GM23338 (cell line): ENCODE measurements around the gene ITSN2. TPM values are rescaled to one million over a fixed set of nuclear protein-coding genes. Genes with fewer than 3 reads are reported as not detected.

Experiments
- ATAC-seq: fragments of 200-7000 bp; cut with Tn5 transposase; 3 replicates; pipeline ENCODE4 v1.9.1; 2020
- DNase-seq: peaks from one replicate; pipeline ENCODE4 v3.0.0-alpha.2; 2015; ENCODE audit warnings: low spot score
- H2AFZ ChIP-seq: fragments of 200-600 bp; sonication (generic); 2 replicates; pipeline ENCODE4 v1.8.0; 2016; ENCODE audit warnings: antibody characterized with exemption, mild to moderate bottlenecking, moderate library complexity
- H3F3A ChIP-seq: fragments of 200-600 bp; sonication (generic); replicated peaks from 2 replicates; pipeline ENCODE4 v1.8.0; 2017; ENCODE audit warnings: antibody characterized with exemption, mixed run types, low read depth
- H3K27ac ChIP-seq: fragments of 200-600 bp; sonication (generic); 2 replicates; pipeline ENCODE4 v1.6.1; 2016; ENCODE audit warnings: low read depth
- H3K27me3 ChIP-seq: fragments of 200-600 bp; sonication (generic); 2 replicates; pipeline ENCODE4 v1.8.0; 2016; ENCODE audit warnings: mild to moderate bottlenecking, mixed run types, moderate library complexity; ENCODE audit not compliant: insufficient read depth
- H3K36me3 ChIP-seq: fragments of 200-600 bp; sonication (generic); 2 replicates; pipeline ENCODE4 v1.8.0; 2016; ENCODE audit warnings: mild to moderate bottlenecking; ENCODE audit not compliant: insufficient read depth
- H3K4me1 ChIP-seq: fragments of 200-600 bp; sonication (generic); 2 replicates; pipeline ENCODE4 v1.8.0; 2016; ENCODE audit warnings: mild to moderate bottlenecking, moderate library complexity; ENCODE audit not compliant: insufficient read depth
- H3K4me2 ChIP-seq: fragments of 200-600 bp; sonication (generic); 2 replicates; pipeline ENCODE4 v1.7.1; 2017; ENCODE audit warnings: mixed run types
- H3K4me3 ChIP-seq: fragments of 200-600 bp; sonication (generic); 2 replicates; pipeline ENCODE4 v1.6.1; 2016; ENCODE audit warnings: mixed run types
- H3K79me2 ChIP-seq: fragments of 200-600 bp; sonication (generic); replicated peaks from 2 replicates; pipeline ENCODE4 v1.8.0; 2017; ENCODE audit warnings: mild to moderate bottlenecking; ENCODE audit not compliant: insufficient read depth
- H3K9me2 ChIP-seq: fragments of 200-600 bp; sonication (generic); 2 replicates; pipeline ENCODE4 v1.8.0; 2017; ENCODE audit not compliant: insufficient read depth
- H4K20me1 ChIP-seq: fragments of 200-600 bp; sonication (generic); replicated peaks from 2 replicates; pipeline ENCODE4 v1.8.0; 2017; ENCODE audit warnings: mild to moderate bottlenecking; ENCODE audit not compliant: insufficient read depth
- H3K27ac Mint-ChIP-seq: 2 replicates; pipeline ENCODE4 v1.8.0; 2020; ENCODE audit warnings: inconsistent platforms, mild to moderate bottlenecking, moderate library complexity, mixed read lengths
- H3K27me3 Mint-ChIP-seq: 3 replicates; pipeline ENCODE4 v1.8.0; 2022; ENCODE audit warnings: low read depth, mild to moderate bottlenecking, moderate library complexity, mixed read lengths, inconsistent platforms; ENCODE audit not compliant: insufficient read depth, poor library complexity
- H3K36me3 Mint-ChIP-seq: 3 replicates; pipeline ENCODE4 v1.8.0; 2021; ENCODE audit warnings: low read depth, mild to moderate bottlenecking, inconsistent platforms, moderate library complexity, mixed read lengths
- H3K4me1 Mint-ChIP-seq: 3 replicates; pipeline ENCODE4 v1.8.0; 2020; ENCODE audit warnings: mild to moderate bottlenecking, inconsistent platforms, mixed read lengths
- H3K4me3 Mint-ChIP-seq: 3 replicates; pipeline ENCODE4 v1.8.0; 2021; ENCODE audit warnings: moderate library complexity, mild to moderate bottlenecking, inconsistent platforms, mixed read lengths
- H3K9me3 Mint-ChIP-seq: 3 replicates; pipeline ENCODE4 v1.8.0; 2020; ENCODE audit warnings: moderate library complexity, mild to moderate bottlenecking, inconsistent platforms, mixed read lengths
- CREB1 ChIP-seq: fragments of 250-450 bp; sonication (Bioruptor Pico); IDR thresholded peaks from 2 replicates; pipeline ENCODE4 v1.5.0; 2020; ENCODE audit warnings: low read depth, mild to moderate bottlenecking, moderate library complexity
- ETS1 ChIP-seq: IDR thresholded peaks from 2 replicates; pipeline ENCODE4 v1.6.1; 2016; ENCODE audit warnings: antibody characterized with exemption
- EZH2 ChIP-seq: fragments of 200-600 bp; sonication (generic); IDR thresholded peaks from one replicate; pipeline ENCODE4 v1.8.0; 2017; ENCODE audit warnings: antibody characterized with exemption, mild to moderate bottlenecking, low read depth; ENCODE audit not compliant: unreplicated experiment
- JUNB ChIP-seq: IDR thresholded peaks from one replicate; pipeline ENCODE4 v1.6.1; 2016; ENCODE audit warnings: antibody characterized with exemption; ENCODE audit not compliant: unreplicated experiment
- NANOG ChIP-seq: IDR thresholded peaks from 2 replicates; pipeline ENCODE4 v1.6.1; 2016; ENCODE audit warnings: antibody characterized with exemption, borderline replicate concordance
- POLR2AphosphoS5 ChIP-seq: IDR thresholded peaks from 2 replicates; pipeline ENCODE4 v1.6.1; 2016; ENCODE audit warnings: antibody characterized with exemption, low read depth
- STAT1 ChIP-seq: IDR thresholded peaks from one replicate; pipeline ENCODE4 v1.6.1; 2016; ENCODE audit warnings: antibody characterized with exemption; ENCODE audit not compliant: unreplicated experiment
- ZNF114 ChIP-seq: fragments of 250-450 bp; sonication (Bioruptor Pico); IDR thresholded peaks from 2 replicates; pipeline ENCODE4 v1.5.0; 2020; ENCODE audit warnings: mild to moderate bottlenecking, moderate library complexity
- ZNF462 ChIP-seq: fragments of 250-450 bp; sonication (Bioruptor Pico); IDR thresholded peaks from 2 replicates; pipeline ENCODE4 v1.5.0; 2020; ENCODE audit warnings: mild to moderate bottlenecking, moderate library complexity
- polyA plus RNA-seq: library from polyadenylated mRNA; unstranded; fragments of >200 nt; fragmentation: Nextera tagmentation; extraction: Ambion mirVana; gene quantifications from 2 replicates; pipeline ENCODE4 v1.2.1, GENCODE V29; 2016
- total RNA-seq: library from RNA; depleted of rRNA; stranded (reverse); fragments of >200 nt; shearing (Covaris generic); gene quantifications from 2 replicates; pipeline ENCODE4 v1.2.3, GENCODE V29; 2014
- TF ChIP-seq, protein P1 (sequence below): IDR thresholded peaks from one replicate; pipeline ENCODE4 v1.6.1; 2018; ENCODE audit warnings: antibody characterized with exemption; ENCODE audit not compliant: unreplicated experiment

The ITSN2 gene
- total and polyA plus RNA-seq, 2 experiments from 2014 or later, result 17.1 to 17.8 TPM

DNA sequence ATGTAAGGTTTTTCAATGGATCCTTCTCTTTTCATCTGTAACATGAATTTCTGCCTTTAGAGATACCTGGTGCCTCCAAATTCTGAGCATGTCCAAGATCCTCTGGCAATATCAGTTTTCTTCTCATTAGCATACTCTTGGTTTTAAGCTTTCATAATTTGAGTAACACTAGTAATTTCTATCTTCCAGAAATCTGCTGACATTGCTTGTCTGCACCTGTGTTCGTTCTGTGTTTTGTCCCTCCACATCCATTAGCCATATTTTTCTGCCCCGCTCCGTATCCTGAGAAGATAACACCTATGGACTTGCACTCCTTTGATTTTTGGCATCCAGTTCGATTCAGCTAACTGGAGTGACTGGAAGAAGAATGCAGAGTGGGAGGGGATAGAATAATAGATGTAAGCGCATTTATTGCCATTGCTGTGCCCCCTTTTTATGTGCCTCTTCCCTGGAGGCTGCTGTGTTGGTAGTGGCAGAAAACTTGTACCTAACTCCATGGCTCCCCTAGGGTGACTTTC, 32.3 kb upstream of the ITSN2 start (continued):
- TF ChIP-seq CREB1 (no peak), STAT1 (no peak)
- TF ChIP-seq, protein P1, sequence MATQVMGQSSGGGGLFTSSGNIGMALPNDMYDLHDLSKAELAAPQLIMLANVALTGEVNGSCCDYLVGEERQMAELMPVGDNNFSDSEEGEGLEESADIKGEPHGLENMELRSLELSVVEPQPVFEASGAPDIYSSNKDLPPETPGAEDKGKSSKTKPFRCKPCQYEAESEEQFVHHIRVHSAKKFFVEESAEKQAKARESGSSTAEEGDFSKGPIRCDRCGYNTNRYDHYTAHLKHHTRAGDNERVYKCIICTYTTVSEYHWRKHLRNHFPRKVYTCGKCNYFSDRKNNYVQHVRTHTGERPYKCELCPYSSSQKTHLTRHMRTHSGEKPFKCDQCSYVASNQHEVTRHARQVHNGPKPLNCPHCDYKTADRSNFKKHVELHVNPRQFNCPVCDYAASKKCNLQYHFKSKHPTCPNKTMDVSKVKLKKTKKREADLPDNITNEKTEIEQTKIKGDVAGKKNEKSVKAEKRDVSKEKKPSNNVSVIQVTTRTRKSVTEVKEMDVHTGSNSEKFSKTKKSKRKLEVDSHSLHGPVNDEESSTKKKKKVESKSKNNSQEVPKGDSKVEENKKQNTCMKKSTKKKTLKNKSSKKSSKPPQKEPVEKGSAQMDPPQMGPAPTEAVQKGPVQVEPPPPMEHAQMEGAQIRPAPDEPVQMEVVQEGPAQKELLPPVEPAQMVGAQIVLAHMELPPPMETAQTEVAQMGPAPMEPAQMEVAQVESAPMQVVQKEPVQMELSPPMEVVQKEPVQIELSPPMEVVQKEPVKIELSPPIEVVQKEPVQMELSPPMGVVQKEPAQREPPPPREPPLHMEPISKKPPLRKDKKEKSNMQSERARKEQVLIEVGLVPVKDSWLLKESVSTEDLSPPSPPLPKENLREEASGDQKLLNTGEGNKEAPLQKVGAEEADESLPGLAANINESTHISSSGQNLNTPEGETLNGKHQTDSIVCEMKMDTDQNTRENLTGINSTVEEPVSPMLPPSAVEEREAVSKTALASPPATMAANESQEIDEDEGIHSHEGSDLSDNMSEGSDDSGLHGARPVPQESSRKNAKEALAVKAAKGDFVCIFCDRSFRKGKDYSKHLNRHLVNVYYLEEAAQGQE, result no peak

DNA sequence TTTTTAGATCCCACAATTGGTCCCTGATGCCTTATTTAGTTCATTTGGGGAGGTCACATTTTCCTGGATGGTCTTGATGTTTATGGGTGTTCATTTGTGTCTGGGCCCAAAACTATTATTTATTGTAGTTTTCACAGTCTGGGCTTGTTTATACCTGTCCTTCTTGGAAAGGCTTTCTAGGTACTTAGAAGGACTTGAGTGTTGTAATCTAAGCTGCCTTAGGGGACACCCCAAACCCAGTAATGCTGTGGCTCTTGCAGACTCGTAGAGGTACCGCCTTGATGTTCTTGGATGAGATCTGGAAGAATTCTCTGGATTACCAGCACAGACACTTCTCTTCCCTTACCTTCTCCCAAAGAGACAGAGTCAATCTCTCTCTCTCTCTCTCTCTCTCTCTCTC, 25.0 kb upstream of the ITSN2 start:
- ATAC-seq (no peak), DNase-seq (no peak)
- TF ChIP-seq STAT1 (no peak), EZH2 (no peak), NANOG (no peak), CREB1 (no peak), POLR2AphosphoS5 (no peak), ZNF114 (CRISPR knock-in tag) (no peak), JUNB (no peak), ETS1 (no peak), ZNF462 (CRISPR knock-in tag) (no peak)
- H3K79me2 ChIP-seq, result no peaks in the 10 kb centered on the region
- H3K4me3 Mint-ChIP-seq, result no peak overlapping the region
- no peak overlapping the region for H3K27ac ChIP-seq
- no peaks in the 10 kb centered on the region for H3K36me3 ChIP-seq
- no peaks in the 10 kb centered on the region for H3K27me3 ChIP-seq
- no peaks in the 10 kb centered on the region for H3K9me2 ChIP-seq
- H3K36me3 Mint-ChIP-seq, result no peaks in the 10 kb centered on the region
- H3K27ac Mint-ChIP-seq, result no peak overlapping the region
- H3F3A ChIP-seq, result no peaks in the 10 kb centered on the region
- H4K20me1 ChIP-seq, result no peaks in the 10 kb centered on the region
- H3K4me1 Mint-ChIP-seq, result peaks cover 5% of the 10 kb centered on the region; the same call in 2 of the 3 replicates
- no peak overlapping the region for H2AFZ ChIP-seq
- no peak overlapping the region for H3K4me2 ChIP-seq
- peaks cover 3% of the 10 kb centered on the region for H3K27me3 Mint-ChIP-seq
- H3K9me3 Mint-ChIP-seq, result no peaks in the 10 kb centered on the region
- H3K4me3 ChIP-seq, result no peak overlapping the region
- H3K4me1 ChIP-seq, result peaks cover 7% of the 10 kb centered on the region; the same call in 1 of the 2 replicates
